Measurements from ENCODE around the gene STUM.
"Not testable (repeated sequence)": the region's sequence is repeated elsewhere in the genome, so short reads cannot be mapped to it uniquely, and the experiment has no call there.

GRCh38 chr1:226639206-226639605, 90.6 kb downstream of the STUM start:
- not testable (repeated sequence) for TF ChIP-seq CTCF, EZH2phosphoT487 (IDR thresholded peaks at IDR 0.05; ENCODE audit: low read length)
